ENCODE data around the gene PTHLH.

Gene PTHLH

DNA sequence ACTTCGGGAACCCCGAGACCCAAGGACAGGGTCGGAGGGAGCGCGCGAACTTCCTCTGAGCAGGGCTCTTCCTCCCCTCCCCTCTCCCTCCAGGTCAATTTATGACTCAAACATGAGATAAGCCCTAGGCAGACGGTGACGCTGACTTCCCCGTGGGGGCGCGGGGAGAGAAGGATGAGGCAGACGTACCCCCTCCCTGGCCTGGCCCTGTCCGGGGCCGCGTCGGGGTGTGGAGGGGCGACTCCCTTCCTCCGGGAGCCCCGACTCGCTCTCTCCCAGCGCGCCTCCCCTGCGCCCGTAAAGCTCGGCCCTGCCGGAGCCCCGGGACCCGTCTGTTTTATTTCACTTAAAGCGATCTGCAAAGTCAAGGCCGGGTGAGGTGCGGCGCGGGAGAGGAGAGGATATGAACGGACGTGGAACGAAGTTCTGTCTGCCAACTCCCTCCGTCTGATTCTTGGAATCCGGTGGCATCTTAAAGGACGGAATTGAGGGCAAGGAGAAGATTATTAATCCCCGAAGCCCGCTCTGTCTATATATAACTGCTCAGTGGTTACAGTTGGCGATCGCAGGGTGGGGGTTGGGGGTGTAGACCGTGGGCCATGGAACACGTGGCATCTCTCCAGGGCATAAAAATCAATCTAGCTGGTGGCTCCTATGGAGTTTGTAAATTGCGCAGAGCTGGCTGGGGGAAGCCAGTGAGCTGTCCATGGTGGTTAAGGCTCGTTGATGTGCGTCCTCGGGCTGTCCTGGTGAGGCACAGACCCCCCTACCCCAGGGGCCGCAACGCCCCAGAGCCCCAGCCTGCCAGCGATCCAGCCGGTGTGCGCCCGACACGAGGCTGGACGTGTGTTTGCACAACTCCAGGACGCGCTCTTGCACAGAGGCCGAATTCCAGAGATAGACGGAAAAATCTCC lies 2.9 kb upstream of the PTHLH start:
- no peak overlapping the region for H3K9ac ChIP-seq (ENCODE audit: low read length)
- no peak overlapping the region for H3K27ac ChIP-seq (ENCODE audit: low read depth, low read length)
- H3K4ac ChIP-seq (ENCODE audit: low read depth, low read length) = no peak overlapping the region
- H2BK12ac ChIP-seq (ENCODE audit: low read length) = no peak overlapping the region
- DNase-seq = peak; percentile 3 to 52
- no peak overlapping the region for H3K23ac ChIP-seq (ENCODE audit: low read length)
- H2BK5ac ChIP-seq (ENCODE audit: low read depth, low read length, poor library complexity) = no peak overlapping the region
- peaks cover 2% of the 10 kb centered on the region for H3K9me3 ChIP-seq (ENCODE audit: insufficient read depth, low read depth, low read length)
- peaks cover 8 to 16% of the 10 kb centered on the region in 2 experiments for H3K4me1 ChIP-seq (ENCODE audit: control insufficient read depth in 1 of 2, insufficient read depth in 2 of 2, low read length in 2 of 2)
- H4K91ac ChIP-seq (ENCODE audit: low read depth, low read length) = no peak overlapping the region
- no peak overlapping the region for H2BK120ac ChIP-seq (ENCODE audit: insufficient read depth, low read length, poor library complexity)
- H4K12ac ChIP-seq (ENCODE audit: low read depth, low read length) = no peak overlapping the region
- H3K4me3 ChIP-seq (ENCODE audit: low read depth, low read length) = peak overlapping the region; percentile 57
- H3K36me3 ChIP-seq (ENCODE audit: control insufficient read depth in 1 of 2, insufficient read depth in 2 of 2, low read length in 2 of 2) = no peaks in the 10 kb centered on the region
- no peak overlapping the region for H2AFZ ChIP-seq (ENCODE audit: insufficient read depth, low read length, poor library complexity)
- H4K8ac ChIP-seq (ENCODE audit: low read depth, low read length) = no peak overlapping the region
- H3K79me1 ChIP-seq (ENCODE audit: low read length) = peaks cover 7% of the 10 kb centered on the region
- no peak overlapping the region for H2AK5ac ChIP-seq (ENCODE audit: low read length)
- peak overlapping the region; percentile 63 for H3K4me2 ChIP-seq (ENCODE audit: low read length)
- H3K18ac ChIP-seq (ENCODE audit: low read length) = no peak overlapping the region
- peaks cover 40% of the 10 kb centered on the region for H3K27me3 ChIP-seq (ENCODE audit: insufficient read depth, low read length)
- no peaks in the 10 kb centered on the region for H3K79me2 ChIP-seq (ENCODE audit: control insufficient read depth, insufficient read depth, low read length, poor library complexity)
- no peak overlapping the region for H3K14ac ChIP-seq (ENCODE audit: low read length)
- no CpG with 5 or more reads among the region's 61 CpGs for WGBS (ENCODE audit: extremely low coverage, insufficient coverage, insufficient read length)

DNA sequence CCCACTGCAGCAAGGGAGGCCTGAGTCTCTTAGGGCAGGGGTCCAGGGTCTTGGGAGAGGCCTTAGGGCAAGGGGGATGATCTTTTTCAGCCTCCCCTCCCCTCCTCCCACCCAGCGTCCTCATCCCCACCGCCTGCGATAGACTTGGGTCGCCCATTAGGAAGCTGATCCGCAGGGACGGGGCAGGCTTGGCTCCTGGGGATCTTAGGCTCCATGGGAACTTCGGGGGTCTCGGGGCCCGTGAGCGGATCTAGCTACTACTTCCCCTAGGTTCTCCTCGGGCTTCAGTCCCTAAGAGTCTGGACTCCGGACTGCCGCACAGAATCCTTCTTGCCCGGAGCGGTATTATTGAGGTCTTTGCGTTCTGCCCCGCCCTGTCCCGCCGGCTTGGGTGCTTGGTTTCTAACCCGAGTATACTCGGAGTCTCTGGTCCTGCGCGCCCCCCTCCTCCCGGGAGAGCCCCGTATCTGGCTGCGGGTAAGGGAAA lies 2.2 kb upstream of the PTHLH start:
- Histone ChIP-seq H3K79me2 (ENCODE audit: control insufficient read depth, insufficient read depth, low read length, poor library complexity) (no peaks in the 10 kb centered on the region), H3K4me3 (ENCODE audit: low read depth, low read length) (peak overlapping the region; percentile 57), H3K4me1 (ENCODE audit: control insufficient read depth in 1 of 2, insufficient read depth in 2 of 2, low read length in 2 of 2) (peaks cover 8 to 16% of the 10 kb centered on the region in 2 experiments), H4K8ac (ENCODE audit: low read depth, low read length) (no peak overlapping the region), H3K9me3 (ENCODE audit: insufficient read depth, low read depth, low read length) (peaks cover 2% of the 10 kb centered on the region), H3K14ac (ENCODE audit: low read length) (no peak overlapping the region), H3K4me2 (ENCODE audit: low read length) (peak overlapping the region; percentile 63), H2BK12ac (ENCODE audit: low read length) (no peak overlapping the region), H3K79me1 (ENCODE audit: low read length) (peaks cover 12% of the 10 kb centered on the region), H3K27me3 (ENCODE audit: insufficient read depth, low read length) (peaks cover 45% of the 10 kb centered on the region), H3K9ac (ENCODE audit: low read length) (no peak overlapping the region), H3K27ac (ENCODE audit: low read depth, low read length) (no peak overlapping the region), H4K91ac (ENCODE audit: low read depth, low read length) (no peak overlapping the region), H3K23ac (ENCODE audit: low read length) (no peak overlapping the region), H2AK5ac (ENCODE audit: low read length) (no peak overlapping the region), H3K18ac (ENCODE audit: low read length) (no peak overlapping the region), H2BK120ac (ENCODE audit: insufficient read depth, low read length, poor library complexity) (no peak overlapping the region), H2BK5ac (ENCODE audit: low read depth, low read length, poor library complexity) (no peak overlapping the region), H3K4ac (ENCODE audit: low read depth, low read length) (no peak overlapping the region), H2AFZ (ENCODE audit: insufficient read depth, low read length, poor library complexity) (no peak overlapping the region), H3K36me3 (ENCODE audit: control insufficient read depth in 1 of 2, insufficient read depth in 2 of 2, low read length in 2 of 2) (no peaks in the 10 kb centered on the region), H4K12ac (ENCODE audit: low read depth, low read length) (no peak overlapping the region)
- no CpG with 5 or more reads among the region's 26 CpGs for WGBS (ENCODE audit: extremely low coverage, insufficient coverage, insufficient read length)
- peak in 1 of 2 donors; percentile 22 for DNase-seq

DNA sequence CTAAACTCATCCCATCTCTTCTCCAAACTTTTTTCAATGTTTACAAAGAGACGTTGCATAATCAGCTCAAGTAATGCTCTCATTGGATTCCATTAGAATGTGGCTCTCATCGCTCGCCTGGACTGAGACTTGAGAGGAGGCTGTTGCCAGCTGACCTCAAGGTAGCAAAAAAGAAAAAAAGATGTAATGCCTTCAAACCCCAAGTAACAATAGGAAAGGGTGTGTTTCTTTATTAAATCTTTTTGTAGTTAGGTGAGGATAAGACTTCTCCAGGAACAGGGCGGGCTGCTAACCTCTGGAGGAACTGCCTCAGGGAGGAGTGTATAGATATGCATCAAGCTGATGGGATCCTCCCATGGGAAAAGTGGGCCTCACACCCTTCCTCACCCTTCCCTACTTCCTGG lies 956 bp upstream of the PTHLH start:
- Histone ChIP-seq H2BK12ac (ENCODE audit: low read length) (no peak overlapping the region), H3K36me3 (ENCODE audit: control insufficient read depth in 1 of 2, insufficient read depth in 2 of 2, low read length in 2 of 2) (no peaks in the 10 kb centered on the region), H3K4ac (ENCODE audit: low read depth, low read length) (no peak overlapping the region), H2BK5ac (ENCODE audit: low read depth, low read length, poor library complexity) (no peak overlapping the region), H3K4me2 (ENCODE audit: low read length) (no peak overlapping the region), H3K27me3 (ENCODE audit: insufficient read depth, low read length) (peaks cover 54% of the 10 kb centered on the region), H4K8ac (ENCODE audit: low read depth, low read length) (no peak overlapping the region), H3K18ac (ENCODE audit: low read length) (no peak overlapping the region), H3K4me1 (ENCODE audit: control insufficient read depth in 1 of 2, insufficient read depth in 2 of 2, low read length in 2 of 2) (peaks cover 13 to 20% of the 10 kb centered on the region in 2 experiments), H4K12ac (ENCODE audit: low read depth, low read length) (no peak overlapping the region), H2BK120ac (ENCODE audit: insufficient read depth, low read length, poor library complexity) (no peak overlapping the region), H3K4me3 (ENCODE audit: low read depth, low read length) (no peak overlapping the region), H2AFZ (ENCODE audit: insufficient read depth, low read length, poor library complexity) (no peak overlapping the region), H3K23ac (ENCODE audit: low read length) (no peak overlapping the region), H2AK5ac (ENCODE audit: low read length) (no peak overlapping the region), H3K27ac (ENCODE audit: low read depth, low read length) (no peak overlapping the region), H4K91ac (ENCODE audit: low read depth, low read length) (no peak overlapping the region), H3K9me3 (ENCODE audit: insufficient read depth, low read depth, low read length) (peaks cover 2% of the 10 kb centered on the region), H3K79me1 (ENCODE audit: low read length) (peaks cover 13% of the 10 kb centered on the region), H3K9ac (ENCODE audit: low read length) (no peak overlapping the region), H3K14ac (ENCODE audit: low read length) (no peak overlapping the region), H3K79me2 (ENCODE audit: control insufficient read depth, insufficient read depth, low read length, poor library complexity) (no peaks in the 10 kb centered on the region)
- peak in 1 of 2 donors; percentile 21 for DNase-seq
- WGBS (ENCODE audit: extremely low coverage, insufficient coverage, insufficient read length) = no CpG with 5 or more reads among the region's 4 CpGs

DNA sequence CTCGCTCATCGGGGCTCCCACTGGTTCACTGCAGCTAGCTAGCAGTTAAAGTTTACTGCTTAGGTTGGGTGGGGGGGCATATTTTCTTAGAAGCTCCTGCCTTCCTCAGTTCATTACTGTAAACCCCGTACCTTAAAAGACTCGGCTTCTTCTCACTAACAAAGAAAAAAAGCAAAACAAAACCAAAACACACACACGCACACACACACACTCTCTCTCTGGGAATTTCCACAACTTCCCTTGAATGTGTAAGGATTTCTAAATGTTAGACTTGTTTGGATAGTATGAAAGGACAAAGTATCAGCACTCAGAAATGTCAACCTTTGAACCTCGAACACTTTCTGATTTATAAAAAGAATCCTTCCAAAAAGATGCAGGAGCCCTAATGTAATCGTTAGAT lies 927 bp downstream of the PTHLH start:
- peaks cover 13% of the 10 kb centered on the region for H3K79me1 ChIP-seq (ENCODE audit: low read length)
- H3K9ac ChIP-seq (ENCODE audit: low read length) = no peak overlapping the region
- no peak overlapping the region for H4K12ac ChIP-seq (ENCODE audit: low read depth, low read length)
- no peaks in the 10 kb centered on the region for H3K79me2 ChIP-seq (ENCODE audit: control insufficient read depth, insufficient read depth, low read length, poor library complexity)
- H2BK120ac ChIP-seq (ENCODE audit: insufficient read depth, low read length, poor library complexity) = no peak overlapping the region
- H3K4me1 ChIP-seq (ENCODE audit: control insufficient read depth in 1 of 2, insufficient read depth in 2 of 2, low read length in 2 of 2) = peaks cover 13 to 20% of the 10 kb centered on the region in 2 experiments
- H3K9me3 ChIP-seq (ENCODE audit: insufficient read depth, low read depth, low read length) = peaks cover 2% of the 10 kb centered on the region
- no peak overlapping the region for H4K8ac ChIP-seq (ENCODE audit: low read depth, low read length)
- H2AFZ ChIP-seq (ENCODE audit: insufficient read depth, low read length, poor library complexity) = no peak overlapping the region
- no CpG with 5 or more reads among the region's 7 CpGs for WGBS (ENCODE audit: extremely low coverage, insufficient coverage, insufficient read length)
- H3K23ac ChIP-seq (ENCODE audit: low read length) = no peak overlapping the region
- no peak overlapping the region for H3K4ac ChIP-seq (ENCODE audit: low read depth, low read length)
- H3K36me3 ChIP-seq (ENCODE audit: control insufficient read depth in 1 of 2, insufficient read depth in 2 of 2, low read length in 2 of 2) = no peaks in the 10 kb centered on the region
- no peak overlapping the region for H4K91ac ChIP-seq (ENCODE audit: low read depth, low read length)
- peak overlapping the region; percentile 94 for H3K4me2 ChIP-seq (ENCODE audit: low read length)
- H2BK5ac ChIP-seq (ENCODE audit: low read depth, low read length, poor library complexity) = no peak overlapping the region
- peaks cover 54% of the 10 kb centered on the region for H3K27me3 ChIP-seq (ENCODE audit: insufficient read depth, low read length)
- no peak overlapping the region for H2AK5ac ChIP-seq (ENCODE audit: low read length)
- H2BK12ac ChIP-seq (ENCODE audit: low read length) = no peak overlapping the region
- no peak overlapping the region for H3K4me3 ChIP-seq (ENCODE audit: low read depth, low read length)
- H3K27ac ChIP-seq (ENCODE audit: low read depth, low read length) = no peak overlapping the region
- peak in 1 of 2 donors; percentile 57 for DNase-seq
- H3K14ac ChIP-seq (ENCODE audit: low read length) = no peak overlapping the region
- H3K18ac ChIP-seq (ENCODE audit: low read length) = no peak overlapping the region
